Right hindlimb (tissue), 1 donor: ENCODE results near the gene GRIN2B.

Experiments
- DNase-seq: peaks from one replicate; pipeline ENCODE4 v3.0.0-alpha.2; 2018

The GRIN2B gene

DNA sequence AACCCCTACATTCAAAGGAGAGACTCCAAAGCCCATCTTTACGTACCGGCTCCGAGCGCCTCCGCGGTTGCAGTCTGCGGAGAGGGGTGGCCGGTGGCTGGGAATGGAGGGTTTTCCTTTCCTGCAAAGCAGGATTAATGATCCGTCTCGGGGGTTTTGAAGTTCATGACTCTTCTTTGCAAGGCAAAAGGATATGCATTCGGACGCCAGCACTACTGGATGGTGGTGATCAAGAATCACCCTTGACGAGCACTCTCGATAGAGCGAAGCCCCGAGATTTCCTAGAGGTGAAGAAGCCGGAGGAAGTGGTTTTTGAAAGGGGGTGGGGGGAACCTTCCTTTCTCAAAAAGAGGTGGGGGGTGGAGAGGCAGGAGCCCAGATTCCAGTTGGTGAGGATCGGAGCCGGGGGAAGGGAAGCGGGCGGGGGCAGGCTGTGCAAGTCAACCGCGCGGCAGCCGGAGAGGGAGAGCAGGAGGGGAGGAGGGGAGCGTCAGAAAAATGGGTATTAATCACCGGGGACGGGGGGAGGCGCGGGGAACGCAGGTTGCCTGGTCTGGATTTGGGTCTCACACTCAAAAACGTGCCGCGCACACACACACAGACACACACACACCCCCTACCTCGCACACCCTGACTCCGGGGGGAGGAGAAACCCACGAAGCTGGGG, at the start of gene GRIN2B:
Gene GRIN2B (minus strand): TSS at position 307 of the 667 bp plus-strand sequence. CDS start 115,394 bp downstream, outside the sequence.
- peak; percentile 22 for DNase-seq

DNA sequence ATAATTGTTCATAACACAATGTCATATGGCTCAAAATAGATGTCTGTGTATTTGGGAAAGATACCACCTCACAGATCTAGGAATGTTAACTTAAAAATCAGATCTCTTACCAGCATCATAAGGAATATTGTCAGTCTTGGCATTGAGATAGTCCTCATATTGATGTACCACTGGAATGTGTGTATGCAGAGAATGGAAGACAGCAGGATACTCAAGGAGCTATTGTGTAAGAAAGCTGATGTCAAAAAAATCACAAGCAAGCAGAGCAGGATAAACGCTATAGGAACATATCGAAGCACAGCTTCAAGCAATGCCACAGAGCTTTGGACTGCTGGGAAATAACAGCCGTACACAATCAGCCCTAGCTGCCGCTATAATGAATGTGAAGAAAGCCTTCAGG, 45.1 kb upstream of the GRIN2B start:
- DNase-seq: no peak

DNA sequence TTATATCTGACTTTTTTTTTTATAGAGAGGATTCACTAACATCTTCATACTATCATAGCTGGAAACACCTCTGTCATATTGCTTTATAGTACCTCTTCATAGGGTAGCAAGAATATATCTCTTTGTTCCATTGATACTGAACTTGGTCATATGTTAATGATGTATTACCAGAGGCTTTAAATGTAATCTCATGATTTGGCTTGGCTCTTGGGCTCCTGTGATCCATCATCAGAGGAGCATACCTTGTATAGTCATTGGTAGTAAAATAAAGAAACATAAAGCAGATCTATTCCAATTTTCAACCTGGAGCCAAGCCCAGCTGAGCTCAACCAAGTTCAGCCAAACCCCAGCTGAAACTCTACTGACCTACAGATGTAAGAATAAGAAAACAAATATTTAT, 43.2 kb upstream of the GRIN2B start:
- no peak for DNase-seq

DNA sequence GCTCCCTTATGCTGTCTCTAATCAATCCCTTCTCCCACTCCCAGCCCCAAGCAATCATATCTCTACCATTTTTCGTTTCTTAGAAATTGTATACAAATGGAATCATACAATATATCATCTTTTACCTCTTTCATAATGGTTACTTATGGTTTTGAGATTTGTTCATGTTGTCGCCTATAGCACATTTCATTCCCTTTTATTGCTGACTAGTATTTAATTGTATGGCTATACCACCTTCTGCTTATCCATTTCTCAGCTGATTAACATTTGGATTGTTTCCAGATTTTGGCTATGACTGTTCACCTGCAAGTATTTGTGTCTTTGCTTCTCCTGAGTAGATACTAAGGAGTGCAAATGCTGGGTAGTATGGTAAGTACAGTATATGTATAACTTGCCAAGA, 36.7 kb upstream of the GRIN2B start:
- DNase-seq: no peak

DNA sequence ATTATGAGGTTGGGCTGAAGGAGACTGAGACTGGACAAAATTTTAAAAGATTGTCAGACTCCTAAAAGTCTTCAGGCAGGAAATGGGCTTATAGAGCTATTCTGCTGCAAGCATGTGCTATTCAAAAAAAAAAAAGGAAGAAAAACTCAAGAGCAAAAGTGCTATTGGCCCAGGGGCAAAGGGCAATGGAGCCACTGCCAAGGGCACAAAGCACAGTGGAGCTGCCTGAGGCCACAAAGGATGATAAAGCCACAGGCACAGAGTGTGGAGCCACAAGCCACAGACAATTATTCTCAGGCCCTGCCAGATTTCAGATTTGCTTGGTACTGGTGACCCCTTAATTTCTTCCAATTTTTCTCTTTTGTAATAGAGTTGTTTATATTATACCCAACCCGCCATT, 29.6 kb upstream of the GRIN2B start:
- no peak for DNase-seq

DNA sequence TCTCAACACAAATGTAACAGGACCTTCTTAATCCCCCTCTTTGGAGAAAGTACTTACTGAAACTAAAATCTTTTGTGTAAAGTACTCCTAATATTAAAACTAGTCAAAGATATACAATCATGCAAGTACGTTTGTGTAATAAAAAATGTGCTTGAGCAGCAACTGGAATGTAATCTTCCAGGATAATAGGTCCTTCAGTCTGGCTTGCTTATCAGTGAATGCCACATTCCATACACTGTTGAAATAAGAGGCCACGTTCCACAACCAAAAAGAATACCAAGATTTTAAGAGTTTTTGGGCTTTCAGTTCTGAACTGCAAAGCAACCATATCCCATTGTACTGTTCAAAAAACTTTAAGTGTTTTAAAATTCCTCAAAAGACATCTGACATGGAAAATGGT, 26.2 kb upstream of the GRIN2B start:
- DNase-seq: no peak

DNA sequence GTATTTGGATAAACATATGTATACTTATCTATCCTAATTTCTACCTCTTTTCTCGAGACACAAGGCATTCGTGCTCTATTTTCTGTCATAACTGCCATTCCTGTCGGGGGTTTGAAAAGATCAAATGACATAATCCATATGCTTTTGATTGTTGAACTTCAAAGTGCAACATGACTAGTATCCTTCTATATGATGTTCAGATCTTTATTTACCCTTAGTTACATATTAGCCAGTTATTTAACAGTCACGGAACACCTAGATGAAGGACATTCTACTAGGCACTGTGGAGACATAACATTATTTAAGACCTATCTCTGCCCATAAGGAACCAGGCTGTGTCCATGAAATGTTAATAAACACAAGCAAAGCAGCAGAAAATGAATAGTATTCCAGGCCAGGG, 11.2 kb upstream of the GRIN2B start:
- no peak for DNase-seq

DNA sequence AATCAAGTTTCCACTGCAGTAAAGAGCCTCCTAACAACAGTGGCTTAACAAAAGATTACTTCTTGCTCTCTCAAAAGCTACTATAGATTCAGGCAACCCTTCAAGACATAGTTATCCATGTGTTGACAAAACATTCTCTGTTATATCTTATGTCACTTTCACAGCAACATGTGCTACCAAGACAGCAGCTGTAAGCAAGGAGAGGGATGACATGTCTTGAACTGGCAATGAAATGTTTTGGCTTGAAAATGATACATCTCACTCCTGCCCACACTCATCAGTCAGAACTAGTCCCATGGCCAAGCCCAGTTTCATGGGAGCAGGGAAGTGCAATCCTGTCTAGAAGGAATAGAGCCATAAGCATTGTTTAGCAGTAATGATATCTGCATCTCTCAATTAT, 10.7 kb upstream of the GRIN2B start:
- DNase-seq: no peak

DNA sequence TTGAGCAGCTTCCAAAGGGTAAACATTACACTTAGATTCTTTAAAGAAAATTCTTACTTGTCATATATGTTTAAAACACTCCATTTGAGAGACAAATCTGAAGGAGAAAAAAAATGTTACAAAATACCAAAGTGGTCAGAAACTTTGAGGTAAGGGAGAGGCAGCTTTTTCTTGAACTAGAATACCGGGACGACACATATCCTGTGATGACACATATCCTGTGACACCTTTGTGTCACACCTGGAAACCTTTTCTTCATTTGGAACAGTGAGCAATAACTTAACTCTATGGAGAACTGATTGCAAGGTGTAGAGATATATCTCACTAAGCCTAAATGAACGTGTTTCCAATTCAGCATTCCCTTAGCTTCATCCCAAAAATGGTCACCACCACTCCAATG, 4.6 kb upstream of the GRIN2B start:
- no peak for DNase-seq

DNA sequence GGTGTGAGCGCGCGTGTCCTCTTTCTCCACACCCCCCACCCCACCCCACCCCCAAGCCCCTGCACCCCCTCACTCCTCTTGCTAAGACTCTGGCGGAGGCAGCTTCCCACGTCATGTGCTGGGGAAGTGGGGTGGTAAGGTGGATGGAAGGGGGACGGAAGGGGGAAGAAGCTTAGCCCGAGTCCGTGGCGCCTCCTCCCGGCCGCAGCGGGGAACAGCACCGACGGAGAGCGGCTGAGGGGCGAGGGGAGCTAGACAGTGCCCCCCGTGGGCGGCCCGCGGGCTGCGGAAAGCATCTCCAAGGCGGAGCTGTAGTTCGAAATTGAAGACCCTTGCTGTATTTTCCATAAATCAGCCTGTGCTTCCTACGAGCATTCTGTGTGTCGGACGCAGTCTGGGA, 588 bp upstream of the GRIN2B start:
- DNase-seq: peak; percentile 66

DNA sequence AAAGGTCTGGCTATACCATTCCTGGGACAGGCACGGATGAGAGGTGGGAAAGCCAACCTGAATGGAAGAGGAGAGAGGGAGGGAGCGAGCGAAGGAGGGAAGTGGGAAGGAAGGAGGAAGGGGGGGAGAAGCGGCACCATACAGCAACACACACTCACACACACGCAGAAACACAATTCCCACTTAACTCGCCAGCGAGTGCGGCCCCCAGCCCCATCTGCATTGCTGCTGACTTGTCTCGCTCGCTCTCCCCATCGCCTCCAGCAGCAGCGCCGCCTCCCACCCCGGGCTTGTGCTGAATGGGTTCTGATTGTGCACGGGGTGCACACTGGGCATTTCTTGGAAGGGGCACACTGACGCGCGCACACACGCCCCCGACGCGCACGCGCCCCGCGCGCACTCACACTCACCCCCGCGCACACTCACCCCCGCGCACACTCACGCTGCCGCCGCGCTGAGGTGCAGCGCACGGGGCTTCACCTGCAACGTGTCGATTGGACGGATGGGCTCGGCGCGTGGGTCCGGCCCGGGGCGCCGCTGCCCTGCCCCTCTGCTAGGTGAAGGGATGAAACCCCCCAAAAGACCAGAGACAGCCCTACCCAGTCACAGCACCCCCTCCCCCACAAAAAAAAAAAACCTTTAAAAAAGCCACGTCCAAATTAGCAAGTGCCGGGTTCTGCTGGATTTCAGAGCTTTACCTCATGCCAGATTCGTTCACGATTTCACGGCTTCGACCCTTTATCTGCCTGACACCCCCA, 685 bp downstream of the GRIN2B start:
- peak; percentile 38 for DNase-seq

DNA sequence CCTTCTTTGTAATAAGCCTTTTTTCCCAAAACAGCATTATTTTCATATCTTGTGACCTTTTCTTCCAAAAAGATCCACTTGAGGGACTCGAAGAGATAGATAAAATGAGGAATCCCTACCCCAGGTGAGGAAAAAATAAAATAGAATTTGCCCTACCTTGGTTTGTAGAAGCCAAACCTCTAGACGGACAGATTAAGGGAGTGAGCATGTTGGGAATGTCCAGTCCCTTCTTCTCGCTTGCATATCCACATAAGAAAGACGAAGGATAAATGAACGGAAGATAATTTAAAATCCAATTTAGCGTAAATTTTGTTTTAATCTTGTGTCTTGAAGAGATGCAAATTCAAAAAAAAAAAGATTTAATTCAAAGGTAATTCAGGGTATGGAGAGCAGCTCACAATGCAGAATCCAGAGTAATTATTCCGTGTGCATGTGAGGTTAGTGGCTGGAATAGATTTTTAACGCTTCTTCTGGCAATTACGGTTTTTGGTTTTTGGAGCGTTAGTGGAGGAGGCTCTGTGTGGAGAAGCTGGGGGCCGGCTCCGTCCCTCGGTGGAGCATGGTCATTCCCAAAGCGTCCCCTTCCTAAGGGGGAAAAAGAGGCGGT, 1.5 kb downstream of the GRIN2B start:
- no peak for DNase-seq

DNA sequence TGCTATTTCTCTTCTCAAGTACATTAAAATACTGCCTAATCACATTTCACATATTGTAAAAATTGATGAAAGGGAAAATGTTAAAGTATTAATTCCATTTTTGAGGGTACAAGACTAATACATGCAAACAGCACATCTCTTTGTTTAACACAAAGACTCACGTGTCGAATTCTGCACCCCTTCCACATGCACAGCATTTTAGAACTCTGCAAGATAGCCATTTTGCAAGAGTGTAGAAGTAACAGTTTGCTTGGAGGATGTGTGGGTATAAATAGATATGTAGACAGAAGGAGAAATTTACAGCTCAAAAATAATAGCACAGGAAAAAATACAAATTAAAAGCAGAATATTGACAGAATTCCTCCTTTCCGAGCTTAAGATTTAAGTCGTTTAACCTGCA, 2.5 kb downstream of the GRIN2B start:
- no peak for DNase-seq

DNA sequence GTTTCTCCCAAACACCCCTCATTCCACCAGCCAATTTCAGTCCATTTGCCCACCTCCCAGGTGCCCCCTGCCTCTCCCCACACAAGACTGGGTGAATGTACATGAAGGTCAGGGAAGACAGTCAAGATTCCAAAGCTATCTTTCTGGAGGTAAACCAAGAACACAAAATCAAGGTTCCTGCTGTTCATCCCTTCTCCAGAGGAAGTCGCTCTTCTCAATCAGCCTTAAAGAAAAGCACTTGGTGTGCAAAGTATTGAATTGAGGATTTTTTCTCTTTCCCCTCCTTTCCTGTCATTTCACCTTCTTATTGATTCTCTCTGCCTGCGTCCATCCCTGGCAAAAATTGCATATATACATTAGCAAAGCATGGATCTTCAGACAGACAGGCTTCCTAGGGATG, 4.5 kb downstream of the GRIN2B start:
- DNase-seq: no peak

DNA sequence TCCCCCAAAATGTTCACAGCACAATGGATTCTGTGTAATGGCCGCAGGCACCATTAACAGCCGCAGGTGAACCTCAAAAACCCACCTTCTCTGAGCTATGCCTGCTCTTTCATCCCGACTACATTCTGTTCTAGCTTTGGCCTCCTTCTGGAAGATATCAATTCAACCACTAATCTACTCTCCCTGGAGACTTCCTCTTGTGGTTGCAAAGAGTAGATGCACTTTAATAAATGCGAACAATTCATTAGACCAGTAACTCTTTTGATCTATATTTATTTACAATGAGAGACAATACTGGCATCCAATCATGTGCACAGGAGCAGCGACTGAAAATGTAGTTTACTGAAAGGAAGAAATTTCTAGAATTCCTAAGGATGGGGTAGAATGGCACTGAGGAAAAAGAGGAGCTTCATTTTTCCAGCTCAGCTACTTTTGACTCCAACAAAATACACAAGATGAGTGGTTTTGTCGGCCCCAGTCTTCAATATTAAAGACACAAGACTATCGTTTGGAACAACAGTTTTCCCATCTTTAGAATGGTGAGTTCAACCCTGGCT, 5.3 kb downstream of the GRIN2B start:
- DNase-seq: no peak

DNA sequence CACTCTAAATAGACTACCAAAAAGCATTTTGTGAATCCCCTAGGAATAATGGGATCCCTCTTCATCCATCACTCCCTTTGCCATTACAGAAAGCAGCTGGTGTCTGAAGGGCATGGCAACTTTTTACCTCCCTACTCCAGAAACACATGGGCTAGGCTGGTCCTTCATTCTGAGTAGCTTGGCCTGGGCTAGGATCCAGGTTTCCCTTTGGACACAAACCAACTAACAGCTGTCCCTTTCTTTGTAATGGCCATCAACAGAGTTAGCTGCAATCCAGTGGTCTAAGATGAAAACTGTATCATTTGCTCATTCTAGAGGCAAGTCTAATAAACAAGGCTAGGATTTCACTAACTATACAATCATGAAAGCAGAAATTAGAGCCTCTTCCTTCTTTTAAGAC, 7.4 kb downstream of the GRIN2B start:
- DNase-seq: peak; percentile 68

DNA sequence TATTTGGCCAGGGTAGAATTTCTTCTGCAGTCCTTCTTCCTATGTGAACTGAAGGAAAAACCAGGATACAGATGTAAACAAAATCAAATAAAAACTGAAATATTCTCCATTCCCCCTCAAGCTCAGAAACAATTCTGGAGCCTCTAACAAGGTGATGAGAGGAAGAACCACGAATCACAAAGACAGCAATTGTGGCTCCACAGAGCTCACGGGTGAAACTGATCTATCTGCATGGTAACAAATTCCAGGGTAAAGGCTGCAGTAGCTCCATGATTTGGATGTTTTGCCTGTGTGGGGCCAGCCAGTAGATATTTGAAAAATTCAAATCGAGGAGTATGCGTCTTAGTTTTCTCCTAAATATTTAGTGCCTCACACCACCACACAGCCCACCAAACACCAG, 10.6 kb downstream of the GRIN2B start:
- DNase-seq: no peak

DNA sequence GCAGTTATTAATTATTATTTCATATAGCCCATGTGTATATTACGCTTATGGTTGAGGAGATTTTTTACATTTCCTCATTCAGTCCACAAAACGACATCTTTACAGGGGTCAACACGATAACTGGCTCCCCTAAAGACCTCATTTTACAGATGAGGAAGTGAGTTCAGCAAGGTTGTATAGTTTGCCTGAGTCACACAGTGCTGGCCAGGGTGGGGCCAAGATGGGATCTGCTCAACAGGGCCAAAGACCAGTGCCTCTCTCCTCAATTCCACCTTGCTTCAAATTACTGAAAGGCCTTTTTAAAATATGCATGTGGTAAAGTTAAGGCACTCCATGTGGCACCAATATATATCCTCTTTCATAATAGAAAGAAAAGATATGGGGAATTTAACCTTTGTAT, 13.1 kb downstream of the GRIN2B start:
- DNase-seq: no peak

DNA sequence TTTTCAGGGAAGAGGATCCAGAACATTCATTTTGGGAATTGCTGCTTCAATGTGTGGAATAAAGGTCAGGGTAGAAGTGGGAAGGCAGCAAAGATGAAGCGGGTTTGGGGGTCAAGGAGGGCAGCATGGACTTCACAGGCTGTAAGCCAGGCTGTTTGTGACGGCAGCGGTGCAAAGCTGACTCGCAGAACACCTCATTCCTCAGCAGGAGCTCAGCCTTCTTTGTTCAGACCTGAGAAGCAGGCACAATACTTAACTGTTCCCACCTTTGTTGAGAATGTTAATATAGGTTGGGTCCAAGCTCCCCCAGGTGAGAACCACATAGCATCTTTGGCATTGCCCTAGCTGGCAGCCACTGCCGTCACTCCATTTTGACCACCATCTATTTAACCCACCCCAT, 16.7 kb downstream of the GRIN2B start:
- no peak for DNase-seq

DNA sequence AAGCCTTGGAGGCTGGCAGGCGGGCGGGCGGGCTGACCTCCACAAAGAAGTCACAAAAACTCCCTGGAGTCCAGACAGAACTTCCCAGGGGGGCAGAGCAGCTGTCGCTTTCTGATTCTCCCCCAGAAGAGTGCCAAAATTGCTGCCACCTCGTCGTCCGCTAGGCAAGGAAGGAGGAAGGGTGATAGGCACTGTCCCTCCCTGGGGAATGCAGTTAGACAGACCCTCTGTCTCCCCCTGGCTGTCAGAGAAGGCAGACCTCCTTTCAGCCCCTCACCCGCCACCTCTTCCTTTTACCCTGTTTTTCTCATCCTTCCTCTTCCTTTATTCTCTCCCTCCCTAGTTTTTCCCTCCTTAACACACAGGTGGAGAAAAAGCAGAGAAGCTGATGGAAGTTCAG, 18.7 kb downstream of the GRIN2B start:
- DNase-seq: no peak

DNA sequence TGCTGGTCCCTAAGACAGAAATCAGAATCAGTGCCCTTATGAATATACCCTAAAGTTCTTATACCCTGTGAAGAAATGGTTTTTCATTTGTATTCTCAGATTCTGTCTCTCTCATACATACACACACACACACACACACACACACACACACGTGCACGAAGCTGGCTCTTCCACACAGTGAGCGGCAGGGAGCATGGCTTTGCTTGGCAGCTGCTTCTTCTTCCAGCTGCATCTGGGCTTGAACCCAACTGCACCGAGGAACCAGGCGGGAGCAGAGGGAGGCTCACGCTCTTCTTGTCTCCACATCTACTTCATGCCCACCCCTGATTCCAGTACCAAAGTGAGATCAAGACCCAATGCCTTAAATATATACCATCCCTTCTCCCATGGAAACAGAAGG, 19.4 kb downstream of the GRIN2B start:
- DNase-seq: peak; percentile 70

DNA sequence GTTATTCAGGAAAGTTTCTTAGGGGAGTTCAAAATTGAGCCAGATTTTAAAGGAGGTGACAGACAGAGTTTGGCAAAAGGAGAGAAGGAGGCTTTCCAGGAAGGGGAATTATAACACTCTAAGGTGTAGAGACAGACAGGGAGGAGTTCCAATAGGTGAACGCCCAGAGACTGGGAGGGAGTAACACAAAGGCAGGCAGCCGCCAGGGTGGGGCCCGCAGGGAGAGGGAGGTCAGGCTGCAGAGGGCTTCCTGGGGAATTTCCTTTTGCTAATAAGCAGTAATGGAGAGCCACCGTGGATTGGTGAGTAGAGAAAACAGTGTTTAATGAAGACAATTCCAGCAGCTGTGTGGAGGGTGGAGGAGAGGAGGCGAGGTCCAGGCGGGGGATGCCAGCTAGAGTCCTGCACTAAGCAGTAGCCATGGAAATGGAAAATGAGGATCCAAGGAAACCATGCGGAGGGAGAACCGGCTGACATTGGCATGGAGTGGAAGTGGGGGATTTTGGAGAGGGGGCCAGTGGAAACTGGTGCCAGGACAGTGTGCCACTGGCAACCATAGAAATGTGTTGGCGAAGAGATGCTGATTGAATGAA, 22.2 kb downstream of the GRIN2B start:
- peak; percentile 57 for DNase-seq

DNA sequence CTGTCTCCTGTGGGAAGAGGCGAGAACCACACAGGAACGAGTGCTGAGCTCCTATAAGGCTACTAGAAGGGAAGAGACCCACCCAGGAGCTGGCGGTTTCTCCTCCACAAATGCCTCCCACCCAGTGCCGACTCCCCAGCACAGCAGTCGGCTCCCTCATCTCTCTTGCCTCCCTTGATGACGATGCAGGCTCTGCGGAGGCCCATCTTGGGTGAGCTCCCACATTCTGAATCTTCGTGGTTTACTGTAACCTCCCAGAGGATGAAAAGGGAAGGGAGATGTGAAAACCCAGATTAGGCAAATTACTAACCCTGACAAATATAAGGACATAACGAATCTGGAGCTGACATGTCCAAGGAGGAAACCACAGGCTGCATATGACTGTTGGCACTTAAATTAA, 23.8 kb downstream of the GRIN2B start:
- DNase-seq: no peak
